ENCODE data around the gene PRODH.
A peak's percentile ranks its signal among the peaks of the same experiment; 100 is the strongest.
"Not testable (repeated sequence)": the region's sequence is repeated elsewhere in the genome, so short reads cannot be mapped to it uniquely, and the experiment has no call there.

The PRODH gene

DNA sequence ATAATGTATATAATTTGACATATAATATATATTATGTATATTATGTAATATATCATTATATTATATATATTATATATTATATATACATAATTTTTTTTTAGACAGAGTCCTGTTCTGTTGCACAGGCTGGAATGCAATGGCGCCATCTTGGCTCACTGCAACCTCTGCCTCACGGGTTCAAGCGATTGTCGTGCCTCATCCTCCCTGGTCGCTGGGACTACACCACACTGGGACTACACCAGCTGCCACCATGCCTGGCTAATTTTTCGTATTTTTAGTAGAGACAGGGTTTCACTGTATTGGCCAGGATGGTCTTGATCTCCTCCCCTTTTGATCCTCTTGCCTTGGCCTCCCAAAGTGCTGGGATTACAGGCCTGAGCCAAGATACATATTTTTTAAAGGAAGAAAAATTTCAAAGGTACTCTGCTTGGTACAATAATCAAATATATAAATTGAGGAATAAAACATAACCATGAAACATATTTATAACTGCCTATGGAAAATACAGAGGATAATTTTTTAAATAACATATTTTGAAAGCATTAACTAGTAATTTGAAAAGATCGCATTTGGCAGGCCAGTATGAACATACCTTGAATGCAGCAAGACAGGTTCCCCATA is 39.9 kb downstream of the PRODH start:
- not testable (repeated sequence) for DNase-seq

DNA sequence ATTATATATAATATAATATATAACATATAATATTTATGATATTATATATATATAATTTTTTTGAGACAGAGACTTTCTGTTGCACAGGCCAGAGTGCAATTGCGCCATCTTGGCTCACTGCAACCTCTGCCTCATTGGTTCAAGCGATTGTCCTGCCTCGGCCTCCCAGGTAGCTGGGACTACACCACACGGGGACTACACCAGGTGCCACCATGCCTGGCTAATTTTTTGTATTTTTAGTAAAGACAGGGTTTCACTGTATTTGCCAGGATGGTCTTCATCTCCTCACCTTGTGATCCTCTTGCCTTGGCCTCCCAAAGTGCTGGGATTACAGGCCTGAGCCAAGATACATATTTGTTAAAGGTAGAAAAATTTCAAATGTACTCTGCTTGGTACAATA is 42.3 kb downstream of the PRODH start:
- DNase-seq, result not testable (repeated sequence)

DNA sequence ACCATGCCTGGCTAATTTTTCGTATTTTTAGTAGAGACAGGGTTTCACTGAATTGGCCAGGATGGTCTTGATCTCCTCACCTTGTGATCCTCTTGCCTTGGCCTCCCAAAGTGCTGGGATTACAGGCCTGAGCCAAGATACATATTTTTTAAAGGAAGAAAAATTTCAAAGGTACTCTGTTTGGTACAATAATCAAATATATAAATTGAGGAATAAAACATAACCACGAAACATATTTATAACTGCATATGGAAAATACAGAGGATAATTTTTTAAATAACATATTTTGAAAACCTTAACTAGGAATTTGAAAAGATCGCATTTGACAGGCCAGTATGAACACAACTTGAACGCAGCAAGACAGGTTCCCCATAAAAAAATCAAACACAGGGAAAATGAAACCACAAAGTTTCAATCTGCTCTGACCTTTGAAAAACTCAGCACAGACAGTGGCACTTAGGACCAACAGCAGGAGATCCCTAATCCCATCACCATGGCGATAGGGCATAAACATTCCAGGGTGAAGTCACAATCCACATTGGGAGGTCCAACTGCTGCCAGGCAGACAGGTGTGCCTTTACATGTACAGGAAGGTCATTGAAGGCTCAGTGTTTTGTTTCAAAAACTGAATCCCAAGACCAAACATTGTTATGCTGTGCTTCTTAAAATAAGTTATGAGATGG is 45.4 kb downstream of the PRODH start:
- not testable (repeated sequence) for DNase-seq

DNA sequence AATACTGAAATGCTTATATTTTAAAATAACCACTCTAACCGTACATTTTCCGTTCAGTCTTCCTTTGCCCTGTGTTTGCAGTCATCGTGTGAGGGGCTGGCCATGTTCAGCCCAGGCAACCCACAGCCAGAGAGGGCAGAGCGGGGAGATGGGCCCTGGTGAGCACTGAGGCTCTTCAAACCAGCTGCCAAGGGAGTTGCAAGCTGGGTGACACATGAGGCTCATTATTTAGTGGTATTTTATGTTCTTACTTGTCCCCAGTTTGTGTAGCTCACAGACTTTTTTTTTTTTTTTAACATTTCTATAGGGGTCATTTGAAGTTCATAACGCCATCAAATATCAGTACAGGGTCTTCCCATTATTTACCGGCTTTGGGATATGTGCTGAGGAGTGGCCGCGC is 48.0 kb downstream of the PRODH start:
- DNase-seq, result no peak

DNA sequence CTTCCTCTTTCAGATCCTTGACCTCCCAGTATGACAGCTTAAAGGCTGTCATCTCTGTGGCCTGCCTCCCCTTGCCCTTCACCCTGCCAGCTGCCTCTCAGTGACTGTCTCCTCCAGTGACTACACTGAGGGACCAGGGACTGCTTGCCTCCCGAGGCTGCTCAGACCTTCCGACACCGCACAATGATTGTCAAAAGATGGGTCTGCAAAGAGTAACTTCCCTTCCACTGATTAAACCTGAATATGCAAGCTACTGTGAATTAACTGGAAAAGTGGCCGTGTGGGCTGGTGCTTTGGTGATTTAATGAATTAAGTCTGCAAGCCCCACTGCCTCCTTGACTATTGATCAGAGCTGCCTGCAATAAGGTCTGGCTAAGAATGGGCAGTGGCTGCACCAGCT is 51.6 kb downstream of the PRODH start:
- DNase-seq, result not testable (repeated sequence)

DNA sequence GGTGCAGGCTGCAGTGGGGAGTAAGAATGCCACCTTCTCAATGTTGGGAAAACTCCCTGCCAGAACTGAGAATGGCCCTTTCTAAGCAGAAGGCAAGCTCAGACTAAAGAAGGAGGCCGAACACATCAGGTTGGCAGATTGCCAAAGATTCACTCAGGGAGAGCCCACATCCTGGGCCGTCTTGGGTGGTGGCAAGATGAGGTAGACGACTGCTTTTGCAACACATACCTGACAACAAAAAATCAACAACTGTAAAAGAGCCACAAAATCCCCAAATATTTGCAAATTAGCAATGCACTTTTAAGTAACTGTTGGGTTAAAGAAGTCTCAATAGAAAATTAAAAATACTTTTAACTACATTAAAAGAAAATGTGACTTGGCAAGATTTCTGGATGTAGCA is 54.8 kb downstream of the PRODH start:
- DNase-seq, result peak; percentile 81
